Esophagus muscularis mucosa (tissue), 4 donors: ENCODE measurements around the gene PFN4. TPM values are rescaled to one million over a fixed set of nuclear protein-coding genes. Genes with fewer than 3 reads are reported as not detected.

Experiments used
- DNase-seq: peaks from one replicate; pipeline ENCODE4 v3.0.0-alpha.2; 2017; ENCODE audit errors: extremely low spot score
- H3K27ac ChIP-seq, 4 donors: fragments of 200-600 bp; sonication (generic); replicated peaks in 1 of 4; 1 replicate in 3 of 4; 2 replicates in 1 of 4; pipeline ENCODE4 v1.5.1; 2016 to 2019; ENCODE audit warnings: mild to moderate bottlenecking in 1 of 4
- H3K27me3 ChIP-seq, 4 donors: fragments of 200-600 bp; sonication (generic); one replicate each; pipeline versions ENCODE4 v1.5.1 to v1.6.0; 2016 to 2019
- H3K36me3 ChIP-seq, 4 donors: fragments of 200-600 bp; sonication (generic); one replicate each; pipeline ENCODE4 v1.5.1; 2016 to 2019
- H3K4me1 ChIP-seq, 4 donors: fragments of 200-600 bp; sonication (generic); one replicate each; pipeline ENCODE4 v1.5.1; 2016 to 2019
- H3K4me3 ChIP-seq, 4 donors: fragments of 200-600 bp; sonication (generic); 1 replicate in 2 of 4; 2 replicates in 2 of 4; pipeline ENCODE4 v1.5.1; 2016 to 2019; ENCODE audit warnings: mild to moderate bottlenecking in 4 of 4, moderate library complexity in 1 of 4
- H3K9me3 ChIP-seq, 4 donors: fragments of 200-600 bp; sonication (generic); 1 replicate in 3 of 4; 2 replicates in 1 of 4; pipeline ENCODE4 v1.5.1; 2016 to 2019
- CTCF ChIP-seq, 3 experiments: fragments of 200-600 bp in 2 of 3; fragments of 450-650 bp in 1 of 3; sonication (generic) in 2 of 3; IDR thresholded peaks; one replicate each; pipeline ENCODE4 v1.5.1; 2017 to 2019; ENCODE audit warnings: antibody characterized with exemption in 3 of 3, mild to moderate bottlenecking in 2 of 3, moderate library complexity in 1 of 3
- EP300 ChIP-seq: sonication (generic); formaldehyde crosslinking; IDR thresholded peaks from one replicate; pipeline ENCODE4 v1.6.1; 2017; ENCODE audit warnings: antibody characterized with exemption
- POLR2A ChIP-seq: fragments of 450-650 bp; IDR thresholded peaks from one replicate; pipeline ENCODE4 v1.6.1; 2017; ENCODE audit warnings: antibody characterized with exemption, moderate library complexity, mild to moderate bottlenecking, low read depth
- POLR2AphosphoS5 ChIP-seq, 2 donors: sonication (generic); formaldehyde crosslinking; IDR thresholded peaks; one replicate each; pipeline ENCODE4 v1.6.1; 2017; ENCODE audit warnings: antibody characterized with exemption in 2 of 2
- WGBS: methylation state at CpG from one replicate; pipeline ENCODE4 v1.1.5; 2018; 5-methylcytosine and 5-hydroxymethylcytosine counted together
- intact Hi-C: fragments of 100-400 bp; cut with DNase I; formaldehyde crosslinking; loops from one replicate; pipeline ENCODE4 v1.15.1; 2023
- total RNA-seq, 4 donors: library from RNA; depleted of rRNA; stranded (reverse); fragments of >200 nt; gene quantifications; one replicate each; pipeline versions ENCODE4 v1.1.0 to v1.2.1, GENCODE V29; 2016

Gene PFN4
- total RNA-seq, 4 donors from 2014 or later, result 0.83 TPM; not detected in 3

GRCh38 chr2:24163186-24163585 lies 40.1 kb upstream of the PFN4 start:
- Histone ChIP-seq H3K27ac (no peak overlapping the region), H3K36me3 (peaks cover 0 to 27% (median 12%) of the 10 kb centered on the region in 4 donors), H3K27me3 (no peaks in the 10 kb centered on the region), H3K4me3 (no peak overlapping the region), H3K9me3 (peaks cover 0 to 5% (median 0%) of the 10 kb centered on the region in 4 donors), H3K4me1 (no peaks in the 10 kb centered on the region)
- TF ChIP-seq CTCF (IDR thresholded peaks at IDR 0.05) (no peak), POLR2A (no peak), POLR2AphosphoS5 (IDR thresholded peaks at IDR 0.05) (no peak), EP300 (no peak)
- WGBS, result 60% methylated on average over 3 of the region's 3 CpGs
- intact Hi-C loops, result no loop called here
- DNase-seq, result no peak

- Histone ChIP-seq H3K27ac (no peak overlapping the region), H3K4me3 (no peak overlapping the region), H3K9me3 (peaks cover 0 to 5% (median 0%) of the 10 kb centered on the region in 4 donors), H3K27me3 (no peaks in the 10 kb centered on the region), H3K36me3 (peaks cover 0 to 32% (median 14%) of the 10 kb centered on the region in 4 donors), H3K4me1 (no peaks in the 10 kb centered on the region)
- 100% methylated on average over 1 of the region's 1 CpG for WGBS
- intact Hi-C loops, result no loop called here
- no peak for DNase-seq
- TF ChIP-seq POLR2AphosphoS5 (IDR thresholded peaks at IDR 0.05), result no peak
- TF ChIP-seq POLR2A, result no peak
- no peak for TF ChIP-seq EP300
- no peak for TF ChIP-seq CTCF (IDR thresholded peaks at IDR 0.05)
Measured at GRCh38 chr2:24162494-24162893, 39.4 kb upstream of the PFN4 start.

- H3K36me3 ChIP-seq, result peaks cover 0 to 43% (median 17%) of the 10 kb centered on the region in 4 donors
- peaks cover 0 to 5% (median 0%) of the 10 kb centered on the region in 4 donors for H3K9me3 ChIP-seq
- DNase-seq, result no peak
- no peaks in the 10 kb centered on the region for H3K27me3 ChIP-seq
- TF ChIP-seq CTCF (IDR thresholded peaks at IDR 0.05) (no peak), EP300 (no peak), POLR2AphosphoS5 (IDR thresholded peaks at IDR 0.05) (no peak), POLR2A (no peak)
- H3K4me1 ChIP-seq, result no peaks in the 10 kb centered on the region
- no peak overlapping the region for H3K4me3 ChIP-seq
- no peak overlapping the region for H3K27ac ChIP-seq
- intact Hi-C loops, result no loop called here
Measured at GRCh38 chr2:24160761-24161160, 37.6 kb upstream of the PFN4 start.

- no peak overlapping the region for H3K4me3 ChIP-seq
- no peaks in the 10 kb centered on the region for H3K27me3 ChIP-seq
- no peaks in the 10 kb centered on the region for H3K4me1 ChIP-seq
- peaks cover 0 to 5% (median 0%) of the 10 kb centered on the region in 4 donors for H3K9me3 ChIP-seq
- 93% methylated on average over 4 of the region's 4 CpGs for WGBS
- TF ChIP-seq CTCF (IDR thresholded peaks at IDR 0.05) (no peak), POLR2AphosphoS5 (IDR thresholded peaks at IDR 0.05) (no peak), POLR2A (no peak), EP300 (no peak)
- no peak for DNase-seq
- H3K27ac ChIP-seq, result no peak overlapping the region
- peaks cover 0 to 48% (median 17%) of the 10 kb centered on the region in 4 donors for H3K36me3 ChIP-seq
- intact Hi-C loops, result no loop called here
Measured at GRCh38 chr2:24159708-24160107, 36.6 kb upstream of the PFN4 start.

- TF ChIP-seq CTCF (IDR thresholded peaks at IDR 0.05) (no peak), POLR2AphosphoS5 (IDR thresholded peaks at IDR 0.05) (no peak), POLR2A (no peak), EP300 (no peak)
- intact Hi-C loops, result no loop called here
- H3K36me3 ChIP-seq, result peaks cover 0 to 55% (median 21%) of the 10 kb centered on the region in 4 donors
Measured at GRCh38 chr2:24158131-24158530, 35.0 kb upstream of the PFN4 start.

More at GRCh38 chr2:24158131-24158530, 35.0 kb upstream of the PFN4 start:
- no peak for DNase-seq
- H3K4me1 ChIP-seq, result no peaks in the 10 kb centered on the region
- no peaks in the 10 kb centered on the region for H3K27me3 ChIP-seq
- H3K4me3 ChIP-seq, result no peak overlapping the region
- H3K9me3 ChIP-seq, result peaks cover 0 to 5% (median 0%) of the 10 kb centered on the region in 4 donors
- H3K27ac ChIP-seq, result no peak overlapping the region
- 94% methylated on average over 5 of the region's 5 CpGs for WGBS
